ENCODE measurements around the gene PLPP1. TPM values are rescaled to one million over a fixed set of nuclear protein-coding genes. Genes with fewer than 3 reads are reported as not detected.
A peak's percentile ranks its signal among the peaks of the same experiment; 100 is the strongest.

The PLPP1 gene
- total and polyA plus RNA-seq, 2 of the 13 experiments (the other 11 are each of a cell fraction or from before 2014, with no cell fraction given), result 7.3 to 12.1 TPM

DNA sequence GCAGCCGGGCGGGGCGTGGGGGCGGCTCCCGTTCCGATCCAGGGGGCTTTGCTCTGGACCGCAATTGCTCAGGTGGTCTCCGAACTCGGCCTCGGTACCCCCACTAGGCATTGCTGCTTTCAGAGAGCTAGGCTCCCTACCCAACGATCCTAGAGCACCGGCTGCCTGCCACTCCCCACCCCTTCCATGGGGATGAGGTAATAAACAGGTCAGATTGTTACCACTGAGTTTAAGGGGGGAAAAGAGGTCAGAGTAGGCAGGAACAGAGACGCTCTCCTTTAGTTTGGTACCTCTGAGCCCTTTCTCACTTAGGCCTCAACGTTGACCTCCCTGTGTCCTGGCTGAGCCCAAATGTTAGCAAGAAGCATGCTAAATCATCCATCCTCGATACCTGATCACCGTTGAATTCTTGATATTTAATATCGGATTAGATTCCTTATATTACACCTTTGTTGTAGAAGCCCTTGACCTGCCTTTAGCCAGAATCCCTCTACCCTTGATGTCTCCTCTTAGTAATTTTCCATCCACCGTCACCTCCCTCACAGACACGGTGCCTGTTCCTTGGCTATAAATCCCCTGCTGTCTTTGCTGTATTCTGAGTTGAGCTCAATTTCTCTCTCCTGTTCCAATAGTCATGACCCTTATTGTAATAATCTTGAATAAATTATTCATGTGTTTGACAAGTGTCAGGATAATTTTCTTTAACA is 588 bp upstream of the PLPP1 start (continued):
- TF ChIP-seq HMG20A (CRISPR knock-in tag; IDR thresholded peaks at IDR 0.05; ENCODE audit: borderline replicate concordance), result 0 out of 2 replicates have a peak, but pooled peaks have one; percentile 0
- TF ChIP-seq, protein P1, sequence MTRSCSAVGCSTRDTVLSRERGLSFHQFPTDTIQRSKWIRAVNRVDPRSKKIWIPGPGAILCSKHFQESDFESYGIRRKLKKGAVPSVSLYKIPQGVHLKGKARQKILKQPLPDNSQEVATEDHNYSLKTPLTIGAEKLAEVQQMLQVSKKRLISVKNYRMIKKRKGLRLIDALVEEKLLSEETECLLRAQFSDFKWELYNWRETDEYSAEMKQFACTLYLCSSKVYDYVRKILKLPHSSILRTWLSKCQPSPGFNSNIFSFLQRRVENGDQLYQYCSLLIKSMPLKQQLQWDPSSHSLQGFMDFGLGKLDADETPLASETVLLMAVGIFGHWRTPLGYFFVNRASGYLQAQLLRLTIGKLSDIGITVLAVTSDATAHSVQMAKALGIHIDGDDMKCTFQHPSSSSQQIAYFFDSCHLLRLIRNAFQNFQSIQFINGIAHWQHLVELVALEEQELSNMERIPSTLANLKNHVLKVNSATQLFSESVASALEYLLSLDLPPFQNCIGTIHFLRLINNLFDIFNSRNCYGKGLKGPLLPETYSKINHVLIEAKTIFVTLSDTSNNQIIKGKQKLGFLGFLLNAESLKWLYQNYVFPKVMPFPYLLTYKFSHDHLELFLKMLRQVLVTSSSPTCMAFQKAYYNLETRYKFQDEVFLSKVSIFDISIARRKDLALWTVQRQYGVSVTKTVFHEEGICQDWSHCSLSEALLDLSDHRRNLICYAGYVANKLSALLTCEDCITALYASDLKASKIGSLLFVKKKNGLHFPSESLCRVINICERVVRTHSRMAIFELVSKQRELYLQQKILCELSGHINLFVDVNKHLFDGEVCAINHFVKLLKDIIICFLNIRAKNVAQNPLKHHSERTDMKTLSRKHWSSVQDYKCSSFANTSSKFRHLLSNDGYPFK (CRISPR knock-in tag; IDR thresholded peaks at IDR 0.05; ENCODE audit: borderline replicate concordance), result no peak
- peak; percentile 79 for TF ChIP-seq CCDC6 (CRISPR knock-in tag; IDR thresholded peaks at IDR 0.05)
- TF ChIP-seq MXD4 (CRISPR knock-in tag; IDR thresholded peaks at IDR 0.05), result peak; percentile 1; the same call in 1 of the 2 replicates
- TF ChIP-seq ZNF121 (CRISPR knock-in tag; IDR thresholded peaks at IDR 0.05), result no peak
- TF ChIP-seq ZBTB7B (CRISPR knock-in tag; IDR thresholded peaks at IDR 0.05), result no peak; the same call in 1 of the 2 replicates
- TF ChIP-seq MIER3 (CRISPR knock-in tag; IDR thresholded peaks at IDR 0.05; ENCODE audit: borderline replicate concordance), result 0 out of 2 replicates have a peak, but pooled peaks have one; percentile 5
- TF ChIP-seq NFE2L2 (IDR thresholded peaks at IDR 0.05; ENCODE audit: low read length), result no peak
- no peak for TF ChIP-seq ZFP62 (CRISPR knock-in tag; IDR thresholded peaks at IDR 0.05)
- no peak for TF ChIP-seq ZFP36L2 (CRISPR knock-in tag; IDR thresholded peaks at IDR 0.05)
- TF ChIP-seq, protein P2, sequence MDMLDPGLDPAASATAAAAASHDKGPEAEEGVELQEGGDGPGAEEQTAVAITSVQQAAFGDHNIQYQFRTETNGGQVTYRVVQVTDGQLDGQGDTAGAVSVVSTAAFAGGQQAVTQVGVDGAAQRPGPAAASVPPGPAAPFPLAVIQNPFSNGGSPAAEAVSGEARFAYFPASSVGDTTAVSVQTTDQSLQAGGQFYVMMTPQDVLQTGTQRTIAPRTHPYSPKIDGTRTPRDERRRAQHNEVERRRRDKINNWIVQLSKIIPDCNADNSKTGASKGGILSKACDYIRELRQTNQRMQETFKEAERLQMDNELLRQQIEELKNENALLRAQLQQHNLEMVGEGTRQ (IDR thresholded peaks at IDR 0.05; ENCODE audit: low read depth, low read length), result no peak
- TF ChIP-seq, protein P2 (CRISPR knock-in tag; IDR thresholded peaks at IDR 0.05; ENCODE audit: borderline replicate concordance), result no peak
- TF ChIP-seq, protein P3, sequence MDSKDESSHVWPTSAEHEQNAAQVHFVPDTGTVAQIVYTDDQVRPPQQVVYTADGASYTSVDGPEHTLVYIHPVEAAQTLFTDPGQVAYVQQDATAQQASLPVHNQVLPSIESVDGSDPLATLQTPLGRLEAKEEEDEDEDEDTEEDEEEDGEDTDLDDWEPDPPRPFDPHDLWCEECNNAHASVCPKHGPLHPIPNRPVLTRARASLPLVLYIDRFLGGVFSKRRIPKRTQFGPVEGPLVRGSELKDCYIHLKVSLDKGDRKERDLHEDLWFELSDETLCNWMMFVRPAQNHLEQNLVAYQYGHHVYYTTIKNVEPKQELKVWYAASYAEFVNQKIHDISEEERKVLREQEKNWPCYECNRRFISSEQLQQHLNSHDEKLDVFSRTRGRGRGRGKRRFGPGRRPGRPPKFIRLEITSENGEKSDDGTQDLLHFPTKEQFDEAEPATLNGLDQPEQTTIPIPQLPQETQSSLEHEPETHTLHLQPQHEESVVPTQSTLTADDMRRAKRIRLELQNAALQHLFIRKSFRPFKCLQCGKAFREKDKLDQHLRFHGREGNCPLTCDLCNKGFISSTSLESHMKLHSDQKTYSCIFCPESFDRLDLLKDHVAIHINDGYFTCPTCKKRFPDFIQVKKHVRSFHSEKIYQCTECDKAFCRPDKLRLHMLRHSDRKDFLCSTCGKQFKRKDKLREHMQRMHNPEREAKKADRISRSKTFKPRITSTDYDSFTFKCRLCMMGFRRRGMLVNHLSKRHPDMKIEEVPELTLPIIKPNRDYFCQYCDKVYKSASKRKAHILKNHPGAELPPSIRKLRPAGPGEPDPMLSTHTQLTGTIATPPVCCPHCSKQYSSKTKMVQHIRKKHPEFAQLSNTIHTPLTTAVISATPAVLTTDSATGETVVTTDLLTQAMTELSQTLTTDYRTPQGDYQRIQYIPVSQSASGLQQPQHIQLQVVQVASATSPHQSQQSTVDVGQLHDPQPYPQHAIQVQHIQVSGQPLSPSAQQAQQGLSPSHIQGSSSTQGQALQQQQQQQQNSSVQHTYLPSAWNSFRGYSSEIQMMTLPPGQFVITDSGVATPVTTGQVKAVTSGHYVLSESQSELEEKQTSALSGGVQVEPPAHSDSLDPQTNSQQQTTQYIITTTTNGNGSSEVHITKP (CRISPR knock-in tag; IDR thresholded peaks at IDR 0.05; ENCODE audit: low read depth), result no peak
- no peak for TF ChIP-seq TAF15 (IDR thresholded peaks at IDR 0.05; ENCODE audit: low read depth, low read length, poor library complexity, severe bottlenecking)
- TF ChIP-seq KLF16 (CRISPR knock-in tag; IDR thresholded peaks at IDR 0.05), result no peak
- TF ChIP-seq ZNF776 (CRISPR knock-in tag; IDR thresholded peaks at IDR 0.05), result no peak
- peak; percentile 10; the same call in 1 of the 2 replicates for TF ChIP-seq KDM3A (CRISPR knock-in tag; IDR thresholded peaks at IDR 0.05; ENCODE audit: low read depth)
- TF ChIP-seq, protein P4, sequence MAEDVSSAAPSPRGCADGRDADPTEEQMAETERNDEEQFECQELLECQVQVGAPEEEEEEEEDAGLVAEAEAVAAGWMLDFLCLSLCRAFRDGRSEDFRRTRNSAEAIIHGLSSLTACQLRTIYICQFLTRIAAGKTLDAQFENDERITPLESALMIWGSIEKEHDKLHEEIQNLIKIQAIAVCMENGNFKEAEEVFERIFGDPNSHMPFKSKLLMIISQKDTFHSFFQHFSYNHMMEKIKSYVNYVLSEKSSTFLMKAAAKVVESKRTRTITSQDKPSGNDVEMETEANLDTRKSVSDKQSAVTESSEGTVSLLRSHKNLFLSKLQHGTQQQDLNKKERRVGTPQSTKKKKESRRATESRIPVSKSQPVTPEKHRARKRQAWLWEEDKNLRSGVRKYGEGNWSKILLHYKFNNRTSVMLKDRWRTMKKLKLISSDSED (CRISPR knock-in tag; IDR thresholded peaks at IDR 0.05), result no peak
- no peak for TF ChIP-seq ATF7 (IDR thresholded peaks at IDR 0.05)
- TF ChIP-seq ATF7 (CRISPR knock-in tag; IDR thresholded peaks at IDR 0.05), result no peak
- no peak for TF ChIP-seq ZSCAN21 (CRISPR knock-in tag; IDR thresholded peaks at IDR 0.05; ENCODE audit: borderline replicate concordance)

Data from HepG2 (cell line).